SU-DHL-6 (cell line): ENCODE measurements around the gene CDKL4.

Experiments
- CTCF ChIP-seq: fragments of 200-600 bp; sonication (generic); IDR thresholded peaks from one replicate; pipeline ENCODE4 v1.5.1; 2017; ENCODE audit warnings: antibody characterized with exemption, mild to moderate bottlenecking, low read length, moderate library complexity; ENCODE audit not compliant: insufficient read depth, poor library complexity, severe bottlenecking
- EZH2phosphoT487 ChIP-seq: fragments of 200-600 bp; sonication (generic), shearing (Covaris generic); conservative IDR thresholded peaks from 2 replicates; pipeline ENCODE4 v1.6.1; 2018; ENCODE audit warnings: mild to moderate bottlenecking, antibody characterized with exemption, low read length, moderate library complexity, mixed read lengths

- no peak for TF ChIP-seq CTCF
- no peak for TF ChIP-seq EZH2phosphoT487
Observed at GRCh38 chr2:39145906-39146421, 97.8 kb downstream of the CDKL4 start.
